Inferior parietal cortex (tissue), 1 donor: ENCODE results near the gene NFATC3.

Experiments
- DNase-seq: peaks from one replicate; pipeline ENCODE4 v3.0.0-alpha.2; 2016; ENCODE audit errors: extremely low spot score

Gene NFATC3

GRCh38 chr16:68073902-68074760 lies 11.0 kb upstream of the NFATC3 start:
- no peak for DNase-seq

- no peak for DNase-seq
These were observed 10.2 kb upstream of the NFATC3 start for GRCh38 chr16:68074850-68075555.

- no peak for DNase-seq
These were observed 9.2 kb upstream of the NFATC3 start for GRCh38 chr16:68075980-68076379.

- no peak for DNase-seq
These were observed 8.6 kb upstream of the NFATC3 start for GRCh38 chr16:68076560-68076959.

- no peak for DNase-seq
These were observed 7.1 kb upstream of the NFATC3 start for GRCh38 chr16:68077866-68078700.

GRCh38 chr16:68078701-68079375 lies 6.3 kb upstream of the NFATC3 start:
- no peak for DNase-seq

- no peak for DNase-seq
These were observed 5.9 kb upstream of the NFATC3 start for GRCh38 chr16:68079376-68079625.

GRCh38 chr16:68079626-68080344 lies 5.4 kb upstream of the NFATC3 start:
- DNase-seq, result peak; percentile 43

GRCh38 chr16:68081861-68082628 lies 3.1 kb upstream of the NFATC3 start:
- DNase-seq, result no peak

GRCh38 chr16:68082629-68083238 lies 2.4 kb upstream of the NFATC3 start:
- no peak for DNase-seq

- DNase-seq, result no peak
These were observed 1.9 kb upstream of the NFATC3 start for GRCh38 chr16:68083239-68083781.

- no peak for DNase-seq
These were observed 1.2 kb upstream of the NFATC3 start for GRCh38 chr16:68083861-68084503.

- peak; percentile 93 for DNase-seq
These were observed 489 bp upstream of the NFATC3 start for GRCh38 chr16:68084504-68085258.

- DNase-seq, result no peak
These were observed 1.2 kb downstream of the NFATC3 start for GRCh38 chr16:68086336-68086841.

- no peak for DNase-seq
These were observed 1.7 kb downstream of the NFATC3 start for GRCh38 chr16:68086860-68087268.

GRCh38 chr16:68087688-68088087 lies 2.5 kb downstream of the NFATC3 start:
- no peak for DNase-seq

GRCh38 chr16:68088130-68088972 lies 3.2 kb downstream of the NFATC3 start:
- DNase-seq, result no peak
